H1 (cell line): ENCODE results near the gene WDR45B. TPM values are rescaled to one million over a fixed set of nuclear protein-coding genes. Genes with fewer than 3 reads are reported as not detected.

Source experiments
- BRCA1 ChIP-seq: IDR thresholded peaks from 2 replicates; pipeline ENCODE4 v1.6.1; 2012; ENCODE audit warnings: low read depth, low read length, improper control_type of control experiment
- PHF8 ChIP-seq: fragments of 200-600 bp; sonication (generic); conservative IDR thresholded peaks from 2 replicates; pipeline ENCODE4 v1.7.1; 2012; ENCODE audit warnings: low read depth, mild to moderate bottlenecking, inconsistent platforms, low read length, moderate library complexity
- POLR2A ChIP-seq, 2 experiments: IDR thresholded peaks; 1 replicate in 1 of 2; 2 replicates in 1 of 2; pipeline ENCODE4 v1.6.1; 2011; ENCODE audit warnings: low read depth in 2 of 2, low read length in 2 of 2, mild to moderate bottlenecking in 2 of 2; ENCODE audit errors: control extremely low read depth in 1 of 2
- USF2 ChIP-seq: IDR thresholded peaks from 2 replicates; pipeline ENCODE4 v1.6.1; 2011; ENCODE audit warnings: low read length, improper control_type of control experiment
- polyA plus RNA-seq, 7 experiments: library from polyadenylated mRNA; depleted of rRNA in 3 of 7; stranded (reverse) in 5 of 7; unstranded in 2 of 7; fragments of >200 nt in 5 of 7; fragments of 200-250 nt in 2 of 7; gene quantifications; 1 replicate in 5 of 7; 2 replicates in 1 of 7; 4 replicates in 1 of 7; pipeline versions ENCODE4 v1.2.1 to v1.2.3, GENCODE V29; 2011 to 2013; ENCODE audit warnings: missing spikeins in 2 of 7, mixed read lengths in 2 of 7
- total RNA-seq: library from RNA; stranded (reverse); fragmentation: NEBNext Ultra II Directional; extraction: Animal tissue kit (Norgen Biotek cat#: 25700); gene quantifications from 2 replicates; pipeline ENCODE4 v1.2.1, GENCODE V29; 2021

Gene WDR45B
- total and polyA plus RNA-seq, 2 of the 8 experiments (the other 6 are each of a cell fraction or from before 2014, with no cell fraction given), result 82.0 to 100 TPM

GRCh38 chr17:82590881-82591539 lies 57.2 kb downstream of the WDR45B start (continued):
- TF ChIP-seq PHF8 (no peak), BRCA1 (no peak), USF2 (no peak), POLR2A (IDR thresholded peaks at IDR 0.05; ENCODE audit: control extremely low read depth in 1 of 2, low read depth in 2 of 2, low read length in 2 of 2) (no peak; a peak in 1 of 3 replicates)
